Osteoblast (primary cell): Measurements from ENCODE around the gene CASQ2. TPM values are rescaled to one million over a fixed set of nuclear protein-coding genes. Genes with fewer than 3 reads are reported as not detected.

ENCODE experiments used
- DNase-seq: peaks from one replicate; pipeline ENCODE4 v3.0.0; 2011; ENCODE audit warnings: low spot score, mixed read lengths; ENCODE audit not compliant: insufficient read length; ENCODE audit errors: missing footprints
- H2AFZ ChIP-seq: 2 replicates; pipeline ENCODE4 v1.6.0; 2011; ENCODE audit warnings: mild to moderate bottlenecking, low read length
- H3K27ac ChIP-seq: 2 replicates; pipeline ENCODE4 v1.5.1; 2011; ENCODE audit warnings: mild to moderate bottlenecking, low read depth, low read length, moderate library complexity
- H3K27me3 ChIP-seq: 2 replicates; pipeline ENCODE4 v1.6.0; 2012; ENCODE audit warnings: mild to moderate bottlenecking, control low read depth, inconsistent platforms, low read length, moderate library complexity; ENCODE audit not compliant: insufficient read depth
- H3K36me3 ChIP-seq: 2 replicates; pipeline ENCODE4 v1.5.1; 2011; ENCODE audit warnings: mild to moderate bottlenecking, low read length, control low read depth, moderate library complexity; ENCODE audit not compliant: insufficient read depth
- H3K4me1 ChIP-seq: 2 replicates; pipeline ENCODE4 v1.5.1; 2011; ENCODE audit warnings: mild to moderate bottlenecking, low read length, control low read depth, moderate library complexity; ENCODE audit not compliant: insufficient read depth
- H3K4me2 ChIP-seq: 2 replicates; pipeline ENCODE4 v1.6.0; 2011; ENCODE audit warnings: mild to moderate bottlenecking, low read length; ENCODE audit not compliant: insufficient read depth
- H3K4me3 ChIP-seq: fragments of 200-600 bp; sonication (generic); 3 replicates; pipeline ENCODE4 v1.5.1; 2012; ENCODE audit warnings: mild to moderate bottlenecking, low read length, inconsistent platforms; ENCODE audit not compliant: insufficient read depth
- H3K79me2 ChIP-seq: 2 replicates; pipeline ENCODE4 v1.6.0; 2012; ENCODE audit warnings: mild to moderate bottlenecking, low read length, control low read depth, inconsistent platforms; ENCODE audit not compliant: insufficient read depth
- H3K9me3 ChIP-seq: 2 replicates; pipeline ENCODE4 v1.5.1; 2011; ENCODE audit warnings: low read depth, low read length, control low read depth
- H4K20me1 ChIP-seq: 2 replicates; pipeline ENCODE4 v1.6.0; 2012; ENCODE audit warnings: mild to moderate bottlenecking, low read length, control low read depth; ENCODE audit not compliant: insufficient read depth
- total RNA-seq: library from RNA; depleted of rRNA; stranded (reverse); fragments of >200 nt; gene quantifications from 2 replicates; pipeline ENCODE4 v1.2.3, GENCODE V29; 2012
- TF ChIP-seq, protein P1 (sequence below): IDR thresholded peaks from 2 replicates; pipeline ENCODE4 v1.5.1; 2011; ENCODE audit warnings: mild to moderate bottlenecking, low read depth, low read length, moderate library complexity; ENCODE audit errors: extremely low read depth

Gene CASQ2
- total RNA-seq, 1 donor: not detected

DNA sequence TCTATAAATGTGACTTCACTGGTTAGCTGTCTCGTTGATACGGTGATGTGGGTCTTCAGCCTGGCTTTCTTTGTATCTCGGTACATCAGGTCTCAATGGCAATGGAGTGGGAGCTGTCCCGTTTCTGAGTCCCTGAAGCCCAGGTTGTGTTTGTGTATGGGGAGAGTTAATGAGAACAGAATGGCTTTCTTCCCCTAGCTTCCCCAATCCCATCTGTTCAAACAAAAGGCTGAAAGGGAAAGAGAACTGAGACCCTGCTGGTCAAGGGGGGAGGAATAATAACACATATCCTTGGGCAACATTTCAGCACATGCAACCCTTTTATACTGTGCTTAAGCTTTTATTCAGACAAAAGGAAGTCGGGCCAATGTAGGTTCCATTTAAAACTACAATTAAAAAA, 28.4 kb upstream of the CASQ2 start:
- H4K20me1 ChIP-seq: no peaks in the 10 kb centered on the region
- no peak for DNase-seq
- peaks cover 27% of the 10 kb centered on the region for H3K27me3 ChIP-seq
- no peaks in the 10 kb centered on the region for H3K36me3 ChIP-seq
- no peak overlapping the region for H3K4me2 ChIP-seq
- H3K9me3 ChIP-seq: no peaks in the 10 kb centered on the region
- H3K4me3 ChIP-seq: no peak overlapping the region
- no peak overlapping the region for H2AFZ ChIP-seq
- no peak overlapping the region for H3K27ac ChIP-seq
- H3K79me2 ChIP-seq: no peaks in the 10 kb centered on the region
- TF ChIP-seq, protein P1, sequence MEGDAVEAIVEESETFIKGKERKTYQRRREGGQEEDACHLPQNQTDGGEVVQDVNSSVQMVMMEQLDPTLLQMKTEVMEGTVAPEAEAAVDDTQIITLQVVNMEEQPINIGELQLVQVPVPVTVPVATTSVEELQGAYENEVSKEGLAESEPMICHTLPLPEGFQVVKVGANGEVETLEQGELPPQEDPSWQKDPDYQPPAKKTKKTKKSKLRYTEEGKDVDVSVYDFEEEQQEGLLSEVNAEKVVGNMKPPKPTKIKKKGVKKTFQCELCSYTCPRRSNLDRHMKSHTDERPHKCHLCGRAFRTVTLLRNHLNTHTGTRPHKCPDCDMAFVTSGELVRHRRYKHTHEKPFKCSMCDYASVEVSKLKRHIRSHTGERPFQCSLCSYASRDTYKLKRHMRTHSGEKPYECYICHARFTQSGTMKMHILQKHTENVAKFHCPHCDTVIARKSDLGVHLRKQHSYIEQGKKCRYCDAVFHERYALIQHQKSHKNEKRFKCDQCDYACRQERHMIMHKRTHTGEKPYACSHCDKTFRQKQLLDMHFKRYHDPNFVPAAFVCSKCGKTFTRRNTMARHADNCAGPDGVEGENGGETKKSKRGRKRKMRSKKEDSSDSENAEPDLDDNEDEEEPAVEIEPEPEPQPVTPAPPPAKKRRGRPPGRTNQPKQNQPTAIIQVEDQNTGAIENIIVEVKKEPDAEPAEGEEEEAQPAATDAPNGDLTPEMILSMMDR: no peak
- no peaks in the 10 kb centered on the region for H3K4me1 ChIP-seq

DNA sequence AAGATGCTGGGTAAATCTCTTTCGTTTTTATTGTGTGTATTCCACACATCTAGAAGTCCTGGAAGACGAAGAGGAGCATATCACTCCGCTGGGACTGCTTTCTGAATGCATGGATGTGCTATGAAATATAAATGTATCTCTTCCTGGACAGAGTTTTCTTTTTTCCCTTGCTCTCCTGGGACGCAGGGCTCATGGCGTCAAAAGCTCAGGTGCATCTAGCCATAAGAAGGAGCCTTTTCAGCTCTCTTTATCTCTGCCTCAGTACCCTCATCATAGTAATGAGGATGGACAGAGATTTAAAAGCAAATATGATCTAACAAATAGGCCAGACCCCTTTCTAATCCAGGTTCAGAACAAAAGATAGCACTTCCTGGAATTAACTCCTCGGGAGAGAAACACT, 27.5 kb upstream of the CASQ2 start:
- DNase-seq: no peak
- Histone ChIP-seq H3K4me3 (no peak overlapping the region), H3K4me1 (no peaks in the 10 kb centered on the region), H3K36me3 (no peaks in the 10 kb centered on the region), H3K9me3 (no peaks in the 10 kb centered on the region), H3K27ac (no peak overlapping the region), H3K27me3 (peaks cover 27% of the 10 kb centered on the region), H2AFZ (no peak overlapping the region), H3K4me2 (no peak overlapping the region), H4K20me1 (no peaks in the 10 kb centered on the region), H3K79me2 (no peaks in the 10 kb centered on the region)
- TF ChIP-seq, protein P1: no peak

GRCh38 chr1:115794976-115795639, 26.6 kb upstream of the CASQ2 start:
- no peak for DNase-seq
- no peak overlapping the region for H3K4me2 ChIP-seq
- H3K4me3 ChIP-seq: no peak overlapping the region
- H3K27me3 ChIP-seq: peaks cover 30% of the 10 kb centered on the region
- H3K9me3 ChIP-seq: no peaks in the 10 kb centered on the region
- no peak overlapping the region for H2AFZ ChIP-seq
- no peaks in the 10 kb centered on the region for H3K4me1 ChIP-seq
- no peaks in the 10 kb centered on the region for H4K20me1 ChIP-seq
- no peak overlapping the region for H3K27ac ChIP-seq
- H3K36me3 ChIP-seq: no peaks in the 10 kb centered on the region
- TF ChIP-seq, protein P1: no peak
- H3K79me2 ChIP-seq: no peaks in the 10 kb centered on the region

- Histone ChIP-seq H2AFZ (peak overlapping the region; percentile 2), H3K4me2 (no peak overlapping the region), H3K79me2 (no peaks in the 10 kb centered on the region), H3K27me3 (peaks cover 30% of the 10 kb centered on the region), H3K36me3 (no peaks in the 10 kb centered on the region), H3K27ac (no peak overlapping the region), H3K9me3 (no peaks in the 10 kb centered on the region), H4K20me1 (no peaks in the 10 kb centered on the region), H3K4me3 (no peak overlapping the region), H3K4me1 (no peaks in the 10 kb centered on the region)
- TF ChIP-seq, protein P1: no peak
- DNase-seq: no peak
Measured at GRCh38 chr1:115793162-115793561, 24.6 kb upstream of the CASQ2 start.
